ENCODE data around the gene HHIPL1. TPM values are rescaled to one million over a fixed set of nuclear protein-coding genes. Genes with fewer than 3 reads are reported as not detected.
A peak's percentile ranks its signal among the peaks of the same experiment; 100 is the strongest.

HHIPL1 gene
- total RNA-seq, 4 donors from 2014 or later: 2.6 to 3.9 (median 3.1) TPM

DNA sequence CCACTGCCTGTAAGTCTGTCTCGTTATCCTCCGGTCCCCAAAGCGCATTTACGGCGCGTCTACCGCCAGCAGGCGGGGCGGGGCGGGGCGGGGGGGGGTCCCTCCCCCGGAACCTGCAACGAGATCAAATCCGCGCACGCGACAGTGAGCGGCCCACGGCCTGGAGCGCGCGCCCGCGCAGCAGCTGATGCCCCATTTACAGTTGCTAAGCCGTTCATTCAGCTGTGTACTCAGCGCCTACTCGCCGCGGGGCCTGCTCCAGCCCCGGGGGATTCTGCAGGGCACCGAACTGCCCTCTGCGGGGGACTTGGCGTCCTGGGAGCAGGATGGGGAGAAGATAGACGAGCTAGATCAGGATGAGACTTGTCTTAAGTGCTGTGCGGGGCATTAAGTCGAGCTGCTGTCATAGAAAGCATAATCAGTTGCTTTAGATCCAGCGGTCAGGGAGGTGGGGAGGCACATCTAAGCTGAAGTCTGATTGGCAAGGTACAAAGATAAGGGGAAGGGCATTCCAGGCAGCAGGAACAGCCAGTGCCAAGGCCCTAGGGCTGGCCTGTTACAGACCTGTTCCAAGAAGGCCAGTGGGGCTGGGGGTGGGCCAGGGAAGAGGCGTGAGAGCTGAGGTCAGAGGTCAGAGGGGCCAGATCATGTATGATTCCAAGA is 39.5 kb upstream of the HHIPL1 start:
- no peaks in the 10 kb centered on the region for H3K9me3 ChIP-seq
- H3K27me3 ChIP-seq: no peaks in the 10 kb centered on the region
- peak overlapping the region in 3 of 4 donors; percentile 41 to 84 (median 82) for H3K27ac ChIP-seq
- 8 to 9% methylated on average over 13 to 14 of the region's 38 CpGs for WGBS, 2 donors
- no peaks in the 10 kb centered on the region for H3K36me3 ChIP-seq
- H3K4me1 ChIP-seq: peaks cover 0 to 34% (median 9%) of the 10 kb centered on the region in 4 donors
- DNase-seq (ENCODE audit: low spot score in 2 of 2): no peak
- H3K4me3 ChIP-seq: peak overlapping the region; percentile 47 to 90 (median 70)
- no peak for TF ChIP-seq POLR2A (IDR thresholded peaks at IDR 0.05)
- TF ChIP-seq EP300 (IDR thresholded peaks at IDR 0.05): no peak
- no peak for TF ChIP-seq CTCF (IDR thresholded peaks at IDR 0.05)

- 78 to 88% methylated on average over 4 to 6 of the region's 7 CpGs for WGBS, 2 donors
- H3K4me1 ChIP-seq: peaks cover 0 to 31% (median 7%) of the 10 kb centered on the region in 4 donors
- H3K9me3 ChIP-seq: no peaks in the 10 kb centered on the region
- DNase-seq (ENCODE audit: low spot score in 2 of 2): no peak
- H3K27me3 ChIP-seq: no peaks in the 10 kb centered on the region
- no peaks in the 10 kb centered on the region for H3K36me3 ChIP-seq
- H3K4me3 ChIP-seq: no peak overlapping the region
- TF ChIP-seq POLR2A (IDR thresholded peaks at IDR 0.05): no peak
- TF ChIP-seq EP300 (IDR thresholded peaks at IDR 0.05): no peak
- no peak for TF ChIP-seq CTCF (IDR thresholded peaks at IDR 0.05)
- no peak overlapping the region for H3K27ac ChIP-seq
These were observed 38.6 kb upstream of the HHIPL1 start for GRCh38 chr14:99606359-99606758.

DNA sequence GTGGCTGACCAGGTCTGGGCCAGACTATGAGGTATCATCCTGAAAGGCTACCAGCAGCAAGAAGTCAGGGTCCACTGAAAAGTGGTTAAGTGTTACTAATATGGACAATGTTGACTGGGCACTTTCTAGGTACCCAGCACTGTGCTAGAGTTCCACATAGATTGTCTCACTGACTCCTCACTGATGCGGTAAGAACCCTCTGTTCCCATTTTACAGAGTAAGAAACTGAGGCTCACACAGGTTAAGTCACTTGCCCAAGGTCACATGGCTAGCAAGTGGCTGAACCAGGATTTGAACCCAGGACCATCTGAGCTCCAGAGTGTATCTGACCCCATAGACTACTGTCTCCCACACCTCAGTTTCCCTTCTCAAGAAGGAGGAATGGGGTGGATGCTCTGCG is 36.3 kb upstream of the HHIPL1 start:
- WGBS, 2 donors: 86 to 100% methylated on average over 2 of the region's 2 CpGs
- peaks cover 0 to 11% (median under 1%) of the 10 kb centered on the region in 4 donors for H3K4me1 ChIP-seq
- TF ChIP-seq CTCF (IDR thresholded peaks at IDR 0.05): no peak
- no peak for TF ChIP-seq EP300 (IDR thresholded peaks at IDR 0.05)
- TF ChIP-seq POLR2A (IDR thresholded peaks at IDR 0.05): no peak

DNA sequence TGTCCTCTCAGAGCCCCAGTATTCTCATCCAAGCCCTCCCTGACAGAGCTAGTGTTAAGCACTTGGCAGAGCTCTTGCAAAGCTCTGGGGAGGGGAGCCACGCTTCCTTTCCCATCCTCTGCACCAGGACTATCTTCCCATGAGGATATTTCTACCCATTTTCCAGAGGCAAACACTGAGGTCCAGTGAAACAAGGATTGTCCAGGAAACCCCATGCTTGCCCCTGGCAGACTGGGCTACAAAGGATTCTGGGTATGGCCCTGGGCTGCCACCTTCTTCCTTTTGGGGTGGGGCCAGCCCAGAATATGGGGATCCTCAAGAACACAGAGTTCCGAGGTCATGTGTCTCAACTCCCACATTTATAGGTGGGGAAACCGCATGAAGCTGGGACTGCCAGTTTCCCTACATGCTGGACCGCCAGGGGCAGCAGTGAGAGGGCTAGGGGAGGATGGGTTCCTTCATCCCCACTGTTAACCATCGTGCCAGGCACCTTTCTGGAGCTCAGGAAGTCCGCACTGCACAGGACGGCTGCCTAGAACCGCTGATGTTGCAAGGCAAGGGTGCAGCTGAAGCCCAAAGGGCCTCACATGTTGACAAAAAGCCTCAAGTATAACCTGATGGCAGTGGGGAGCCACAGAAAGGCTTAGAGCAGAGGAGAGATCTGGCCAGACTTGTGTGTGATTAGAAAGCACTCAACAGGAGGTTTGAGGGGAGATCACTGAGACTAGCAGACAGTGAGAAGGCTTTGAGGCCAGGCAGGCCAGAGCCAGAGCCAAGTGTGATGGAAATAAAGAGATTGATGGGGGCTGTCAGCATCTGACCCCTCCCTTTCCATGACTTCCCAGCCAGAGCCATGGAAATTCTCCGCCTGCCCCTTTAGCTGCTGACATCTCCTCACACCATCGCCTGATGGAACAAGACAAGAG is 35.4 kb upstream of the HHIPL1 start:
- Histone ChIP-seq H3K27ac (no peak overlapping the region), H3K4me3 (no peak overlapping the region), H3K4me1 (peaks cover 0 to 10% (median 0%) of the 10 kb centered on the region in 4 donors), H3K9me3 (no peaks in the 10 kb centered on the region), H3K36me3 (no peaks in the 10 kb centered on the region), H3K27me3 (peaks cover 0 to 5% of the 10 kb centered on the region in 2 donors)
- WGBS, 2 donors: 63 to 69% methylated on average over 7 to 10 of the region's 10 CpGs
- no peak for TF ChIP-seq POLR2A (IDR thresholded peaks at IDR 0.05)
- peak in 3 of 5 experiments; percentile 10 to 30 (median 12) for TF ChIP-seq CTCF (IDR thresholded peaks at IDR 0.05)
- DNase-seq (ENCODE audit: low spot score in 2 of 2): no peak

More for the DNA sequence above, 36.3 kb upstream of the HHIPL1 start:
- H3K9me3 ChIP-seq: no peaks in the 10 kb centered on the region
- no peaks in the 10 kb centered on the region for H3K36me3 ChIP-seq
- peaks cover 0 to under 1% of the 10 kb centered on the region in 2 donors for H3K27me3 ChIP-seq
- no peak for DNase-seq (ENCODE audit: low spot score in 2 of 2)
- H3K4me3 ChIP-seq: no peak overlapping the region
- H3K27ac ChIP-seq: no peak overlapping the region

GRCh38 chr14:99611646-99612045 is 33.3 kb upstream of the HHIPL1 start:
- Histone ChIP-seq H3K9me3 (no peaks in the 10 kb centered on the region), H3K4me3 (no peak overlapping the region), H3K36me3 (no peaks in the 10 kb centered on the region), H3K4me1 (peaks cover 0 to 10% (median 5%) of the 10 kb centered on the region in 4 donors), H3K27ac (no peak overlapping the region), H3K27me3 (peaks cover 0 to 8% of the 10 kb centered on the region in 2 donors)
- WGBS, 2 donors: 95 to 100% methylated on average over 4 of the region's 4 CpGs
- DNase-seq (ENCODE audit: low spot score in 2 of 2): no peak
- TF ChIP-seq CTCF (IDR thresholded peaks at IDR 0.05) (no peak), POLR2A (IDR thresholded peaks at IDR 0.05) (no peak), EP300 (IDR thresholded peaks at IDR 0.05) (no peak)

Measured in tibial nerve (tissue), 4 donors.